Germinal center (tissue), 1 donor: Measurements from ENCODE around the gene CSH2.
A peak's percentile ranks its signal among the peaks of the same experiment; 100 is the strongest.
"Not testable (repeated sequence)": the region's sequence is repeated elsewhere in the genome, so short reads cannot be mapped to it uniquely, and the experiment has no call there.

ENCODE experiments used
- DNase-seq: peaks from one replicate; pipeline ENCODE4 v3.0.0; 2012; ENCODE audit warnings: mixed read lengths, low spot score

CSH2 gene

GRCh38 chr17:63896524-63897354 is 23.3 kb upstream of the CSH2 start, which contains the start of gene CSH1:
Gene CSH1, minus strand, starts transcription at chr17:63896574. Its CDS starts 63 bp downstream, at chr17:63896511.
- DNase-seq = not testable (repeated sequence)

GRCh38 chr17:63894821-63895220 is 21.3 kb upstream of the CSH2 start:
- not testable (repeated sequence) for DNase-seq

DNA sequence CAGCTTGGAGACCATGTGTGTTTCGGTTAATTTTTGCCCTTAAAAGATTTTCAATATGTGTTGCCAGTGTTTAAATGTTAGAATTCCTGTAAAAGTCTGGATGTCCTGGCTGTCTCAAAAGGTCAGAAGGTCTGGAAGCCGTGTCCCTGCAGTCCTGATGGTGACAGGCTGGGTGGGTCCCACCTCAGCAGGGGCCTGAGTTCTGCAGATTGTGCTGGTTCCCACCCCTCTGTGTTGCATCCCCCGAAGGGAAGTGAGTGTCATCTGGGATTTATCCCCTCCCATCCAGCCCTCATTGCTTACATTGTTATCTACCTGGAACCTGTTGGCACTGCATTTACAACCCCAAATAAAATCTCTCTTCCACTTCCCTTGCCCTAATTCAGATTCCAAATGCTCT is 20.5 kb upstream of the CSH2 start:
- DNase-seq = not testable (repeated sequence)

DNA sequence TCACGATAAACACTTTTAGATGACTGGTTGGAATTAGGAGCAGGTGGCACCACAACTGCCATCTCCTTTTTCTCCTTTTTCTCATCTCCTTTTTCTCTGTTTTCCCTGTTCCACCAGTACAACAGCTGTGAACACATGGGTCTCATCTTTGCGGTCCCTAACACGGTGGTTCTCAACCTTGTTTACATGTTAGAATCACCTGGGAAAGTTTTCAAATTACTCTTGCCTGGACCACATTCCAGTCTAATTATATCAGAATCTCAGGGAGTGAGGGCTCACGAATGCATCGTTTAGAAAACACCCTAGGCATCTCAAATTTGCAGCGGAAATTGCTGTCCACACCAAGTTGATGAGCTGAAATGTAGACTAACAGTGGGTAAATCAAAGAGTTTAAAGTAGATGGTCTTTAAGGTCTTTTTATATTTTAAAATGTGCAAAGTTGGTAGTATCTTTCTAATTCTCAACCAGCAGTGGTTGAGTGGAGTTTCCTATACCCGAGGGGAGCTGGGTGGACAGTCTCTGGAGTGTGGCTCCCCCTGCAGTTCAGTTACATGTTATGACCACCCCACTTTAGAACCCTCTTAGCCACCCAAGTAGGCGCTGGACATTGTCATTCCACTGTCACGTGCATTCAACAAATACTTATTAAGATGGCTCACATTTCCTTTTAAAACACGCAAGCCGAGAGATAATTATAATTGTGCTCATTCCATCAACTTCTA is 19.0 kb upstream of the CSH2 start:
- DNase-seq = not testable (repeated sequence)

GRCh38 chr17:63889026-63889848 is 15.8 kb upstream of the CSH2 start:
- not testable (repeated sequence) for DNase-seq

DNA sequence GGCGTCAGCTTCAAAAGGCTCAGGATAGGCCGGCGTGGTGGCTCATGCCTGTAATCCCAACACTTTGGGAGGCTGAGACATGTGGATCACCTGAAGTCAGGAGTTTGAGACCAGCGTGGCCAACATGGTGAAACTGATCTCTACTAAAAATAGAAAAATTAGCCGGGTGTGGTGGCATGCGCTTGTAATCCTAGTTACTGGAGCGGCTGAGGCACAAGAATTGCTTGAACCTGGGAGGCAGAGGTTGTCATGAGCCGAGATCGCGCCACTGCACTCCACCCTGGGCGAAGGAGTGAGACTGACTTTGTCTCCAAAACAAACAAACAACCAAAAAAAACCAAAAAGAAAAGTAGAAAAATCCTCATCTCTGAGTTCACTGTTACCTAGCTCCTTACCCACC is 11.6 kb upstream of the CSH2 start:
- DNase-seq = not testable (repeated sequence)

GRCh38 chr17:63882626-63883126 is 9.2 kb upstream of the CSH2 start:
- DNase-seq = not testable (repeated sequence)

- DNase-seq = peak; percentile 79
These were observed 8.6 kb upstream of the CSH2 start, which contains the start of gene GH2 for GRCh38 chr17:63881935-63882601. Gene GH2, minus strand, starts transcription at chr17:63881944. Its CDS starts 143 bp downstream, at chr17:63881801.

GRCh38 chr17:63881337-63881736 is 7.9 kb upstream of the CSH2 start:
- not testable (repeated sequence) for DNase-seq

GRCh38 chr17:63880706-63881105 is 7.2 kb upstream of the CSH2 start:
- no peak for DNase-seq

DNA sequence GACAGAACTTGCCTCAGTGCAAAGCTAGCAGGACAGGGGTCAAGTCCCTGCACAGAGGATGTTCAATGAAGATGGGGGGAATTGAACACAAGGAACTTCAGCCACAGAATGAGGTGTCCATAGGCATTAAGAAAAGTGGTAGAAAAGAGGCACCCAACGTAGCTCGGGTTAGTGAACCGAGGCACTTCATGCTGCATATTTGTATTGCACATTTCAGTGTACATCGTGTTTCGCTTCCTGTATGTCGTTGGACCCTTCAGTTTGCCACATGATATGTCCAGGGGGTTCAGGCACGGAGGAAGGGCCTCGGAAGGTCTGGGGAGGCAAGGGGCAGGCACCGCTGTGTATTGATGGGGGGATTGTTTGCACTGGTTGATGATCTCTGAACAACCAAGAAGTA is 4.9 kb upstream of the CSH2 start:
- not testable (repeated sequence) for DNase-seq

DNA sequence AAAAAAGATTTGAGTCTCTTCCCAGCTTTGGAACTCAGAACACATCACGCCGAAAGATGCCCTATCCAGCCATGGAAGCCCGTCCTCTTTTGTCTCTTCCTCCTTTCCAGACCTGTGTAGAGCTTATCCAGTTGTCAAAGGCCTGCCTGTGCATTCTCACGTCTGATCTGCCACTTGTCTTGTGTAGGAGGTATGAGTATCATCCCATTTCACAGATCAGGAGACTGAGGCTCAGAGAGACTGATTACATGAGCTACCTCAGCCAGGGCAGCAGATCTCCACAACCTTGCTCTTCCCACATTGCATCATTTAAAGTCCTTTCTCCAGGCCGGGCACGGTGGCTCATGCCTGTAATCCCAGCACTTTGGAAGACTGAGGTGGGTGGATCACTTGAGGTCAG is 1.2 kb upstream of the CSH2 start:
- DNase-seq = not testable (repeated sequence)

DNA sequence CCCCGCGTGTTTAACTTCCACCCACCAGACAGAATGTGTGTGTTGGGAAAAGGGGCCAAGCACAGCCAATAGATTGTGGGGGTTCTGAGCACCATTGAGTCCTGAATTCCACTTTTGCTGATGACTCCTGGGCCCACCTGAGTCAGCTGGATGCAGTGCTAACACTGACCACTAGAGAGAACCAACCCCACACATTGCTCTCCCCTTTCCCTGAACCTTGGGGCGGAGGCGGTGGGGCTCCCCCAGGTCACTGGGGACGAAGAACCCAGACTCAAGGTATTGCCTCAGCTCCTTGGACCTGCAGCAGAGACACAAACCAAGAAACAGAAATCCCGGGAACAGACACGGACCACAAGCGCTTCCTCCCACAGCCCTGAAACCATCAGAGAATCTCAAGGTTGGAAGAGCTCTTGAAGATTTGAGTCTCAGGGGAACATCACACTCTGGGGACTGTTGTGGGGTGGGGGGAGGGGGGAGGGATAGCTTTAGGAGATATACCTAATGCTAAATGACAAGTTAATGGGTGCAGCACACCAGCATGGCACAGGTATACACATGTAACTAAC is 667 bp upstream of the CSH2 start:
- DNase-seq = not testable (repeated sequence)

GRCh38 chr17:63871646-63872365 is 1.7 kb downstream of the CSH2 start:
- DNase-seq = not testable (repeated sequence)

DNA sequence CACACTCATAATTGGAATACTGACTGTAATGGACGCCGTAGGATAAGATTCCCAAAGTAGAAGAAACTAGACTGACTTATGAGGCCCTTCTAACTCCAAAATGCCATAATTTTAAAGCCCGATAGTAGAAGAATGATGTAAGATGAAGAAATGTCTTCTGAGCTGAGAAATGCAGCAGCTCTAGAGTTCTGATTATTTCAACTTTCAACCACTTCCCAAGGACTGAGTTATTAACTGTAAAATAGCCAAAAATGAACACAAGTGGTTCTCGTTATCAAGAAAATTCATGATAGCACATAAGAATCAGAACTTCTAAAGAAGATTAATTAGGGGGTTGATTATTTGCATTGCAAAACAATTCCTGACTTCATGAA is 3.2 kb downstream of the CSH2 start:
- DNase-seq = not testable (repeated sequence)

GRCh38 chr17:63869491-63870291 is 3.8 kb downstream of the CSH2 start:
- DNase-seq = not testable (repeated sequence)

GRCh38 chr17:63866625-63867024 is 6.9 kb downstream of the CSH2 start:
- not testable (repeated sequence) for DNase-seq

DNA sequence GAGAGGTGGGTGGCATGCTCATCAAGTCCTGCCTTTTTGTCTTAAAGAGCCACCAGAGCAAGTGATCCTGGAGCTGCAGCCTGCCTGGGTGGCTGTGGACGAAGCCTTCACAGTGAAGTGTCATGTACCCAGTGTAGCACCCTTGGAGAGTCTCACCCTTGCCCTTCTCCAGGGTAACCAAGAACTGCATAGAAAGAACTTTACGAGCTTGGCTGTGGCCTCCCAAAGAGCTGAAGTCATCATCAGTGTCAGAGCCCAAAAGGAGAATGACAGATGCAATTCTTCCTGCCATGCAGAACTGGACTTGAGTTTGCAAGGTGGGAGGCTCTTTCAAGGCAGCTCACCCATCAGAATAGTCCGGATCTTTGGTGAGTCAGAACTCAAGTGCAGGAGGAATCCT is 14.2 kb downstream of the CSH2 start:
- DNase-seq = no peak

- DNase-seq = not testable (repeated sequence)
These were observed 17.1 kb downstream of the CSH2 start for GRCh38 chr17:63856425-63856824.
